Hepatocyte (in vitro differentiated cells): ENCODE results near the gene FIBP.

Experiments
- CTCF ChIP-seq: fragments of 200-600 bp; sonication (generic); IDR thresholded peaks from 2 replicates; pipeline ENCODE4 v1.5.1; 2016; ENCODE audit warnings: antibody characterized with exemption, mild to moderate bottlenecking; ENCODE audit not compliant: poor library complexity
- EZH2 ChIP-seq: fragments of 200-600 bp; sonication (generic); IDR thresholded peaks from 2 replicates; pipeline ENCODE4 v1.6.1; 2016; ENCODE audit warnings: antibody characterized with exemption, mild to moderate bottlenecking, borderline replicate concordance
- EZH2phosphoT487 ChIP-seq: fragments of 200-600 bp; sonication (generic); IDR thresholded peaks from one replicate; pipeline ENCODE4 v1.6.1; 2018; ENCODE audit warnings: antibody characterized with exemption, mild to moderate bottlenecking, low read depth, moderate library complexity; ENCODE audit not compliant: unreplicated experiment, severe bottlenecking

GRCh38 chr11:65896034-65896999 lies 8.0 kb upstream of the FIBP start:
- TF ChIP-seq CTCF = no peak
- TF ChIP-seq EZH2 = no peak
- no peak for TF ChIP-seq EZH2phosphoT487
